Liver (tissue), 2 donors: ENCODE results near the gene THSD7B.

Source experiments
- FOXA1 ChIP-seq: IDR thresholded peaks from 2 replicates; pipeline ENCODE4 v1.6.1; 2016; ENCODE audit warnings: antibody characterized with exemption
- YY1 ChIP-seq: IDR thresholded peaks from 2 replicates; pipeline ENCODE4 v1.6.1; 2016; ENCODE audit warnings: antibody characterized with exemption, mild to moderate bottlenecking
- TF ChIP-seq, protein P1 (sequence below): fragments of 150-350 bp; IDR thresholded peaks from 2 replicates; pipeline ENCODE4 v1.5.1; 2017; ENCODE audit warnings: improper control_type of control experiment, low read depth, low read length; ENCODE audit not compliant: missing input control
- donor health status: healthy.

GRCh38 chr2:137507237-137507636 is 741.9 kb downstream of the THSD7B start:
- TF ChIP-seq FOXA1: no peak
- TF ChIP-seq, protein P1, sequence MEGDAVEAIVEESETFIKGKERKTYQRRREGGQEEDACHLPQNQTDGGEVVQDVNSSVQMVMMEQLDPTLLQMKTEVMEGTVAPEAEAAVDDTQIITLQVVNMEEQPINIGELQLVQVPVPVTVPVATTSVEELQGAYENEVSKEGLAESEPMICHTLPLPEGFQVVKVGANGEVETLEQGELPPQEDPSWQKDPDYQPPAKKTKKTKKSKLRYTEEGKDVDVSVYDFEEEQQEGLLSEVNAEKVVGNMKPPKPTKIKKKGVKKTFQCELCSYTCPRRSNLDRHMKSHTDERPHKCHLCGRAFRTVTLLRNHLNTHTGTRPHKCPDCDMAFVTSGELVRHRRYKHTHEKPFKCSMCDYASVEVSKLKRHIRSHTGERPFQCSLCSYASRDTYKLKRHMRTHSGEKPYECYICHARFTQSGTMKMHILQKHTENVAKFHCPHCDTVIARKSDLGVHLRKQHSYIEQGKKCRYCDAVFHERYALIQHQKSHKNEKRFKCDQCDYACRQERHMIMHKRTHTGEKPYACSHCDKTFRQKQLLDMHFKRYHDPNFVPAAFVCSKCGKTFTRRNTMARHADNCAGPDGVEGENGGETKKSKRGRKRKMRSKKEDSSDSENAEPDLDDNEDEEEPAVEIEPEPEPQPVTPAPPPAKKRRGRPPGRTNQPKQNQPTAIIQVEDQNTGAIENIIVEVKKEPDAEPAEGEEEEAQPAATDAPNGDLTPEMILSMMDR: no peak
- no peak for TF ChIP-seq YY1
